Measurements from ENCODE around the gene HSD3B1. TPM values are rescaled to one million over a fixed set of nuclear protein-coding genes. Genes with fewer than 3 reads are reported as not detected.

HSD3B1 gene
- total RNA-seq, 2 donors from 2014 or later = not detected

GRCh38 chr1:119467219-119467618 is 39.8 kb upstream of the HSD3B1 start:
- no peak overlapping the region for H3K4me3 ChIP-seq
- TF ChIP-seq POLR2A (IDR thresholded peaks at IDR 0.05) (no peak), CTCF (IDR thresholded peaks at IDR 0.05) (no peak)
- no peaks in the 10 kb centered on the region for H3K4me1 ChIP-seq
- no peaks in the 10 kb centered on the region for H3K36me3 ChIP-seq (replicated peaks in 1 of 2; ENCODE audit: insufficient read depth in 1 of 2, low read depth in 2 of 2)
- no peaks in the 10 kb centered on the region for H3K27me3 ChIP-seq
- ATAC-seq = no peak
- 92 to 100% methylated on average over 1 of the region's 1 CpG for WGBS, 2 donors
- H3K9me3 ChIP-seq = no peaks in the 10 kb centered on the region
- DNase-seq = no peak
- H3K27ac ChIP-seq = no peak overlapping the region
- intact Hi-C loops (cut with DNase I) = no loop called here

GRCh38 chr1:119467857-119468668 is 38.9 kb upstream of the HSD3B1 start:
- Histone ChIP-seq H3K36me3 (replicated peaks in 1 of 2; ENCODE audit: insufficient read depth in 1 of 2, low read depth in 2 of 2) (no peaks in the 10 kb centered on the region), H3K9me3 (no peaks in the 10 kb centered on the region), H3K27me3 (no peaks in the 10 kb centered on the region), H3K27ac (no peak overlapping the region), H3K4me3 (no peak overlapping the region), H3K4me1 (no peaks in the 10 kb centered on the region)
- no peak for TF ChIP-seq POLR2A (IDR thresholded peaks at IDR 0.05)
- TF ChIP-seq CTCF (IDR thresholded peaks at IDR 0.05) = no peak
- WGBS, 2 donors = 19 to 22% methylated on average over 4 of the region's 4 CpGs
- no peak for DNase-seq
- peak; percentile 24 for ATAC-seq
- intact Hi-C loops (cut with DNase I) = no loop called here

- H3K4me1 ChIP-seq = no peaks in the 10 kb centered on the region
- WGBS, 2 donors = 62 to 74% methylated on average over 1 of the region's 1 CpG
- H3K36me3 ChIP-seq (replicated peaks in 1 of 2; ENCODE audit: insufficient read depth in 1 of 2, low read depth in 2 of 2) = no peaks in the 10 kb centered on the region
- intact Hi-C loops (cut with DNase I) = no loop called here
- no peak overlapping the region for H3K4me3 ChIP-seq
- H3K9me3 ChIP-seq = no peaks in the 10 kb centered on the region
- H3K27me3 ChIP-seq = no peaks in the 10 kb centered on the region
- H3K27ac ChIP-seq = no peak overlapping the region
- TF ChIP-seq POLR2A (IDR thresholded peaks at IDR 0.05) (no peak), CTCF (IDR thresholded peaks at IDR 0.05) (no peak)
- no peak for ATAC-seq
- no peak for DNase-seq
Measured at GRCh38 chr1:119469741-119470140, 37.3 kb upstream of the HSD3B1 start.

GRCh38 chr1:119470377-119470776 is 36.6 kb upstream of the HSD3B1 start:
- Histone ChIP-seq H3K27ac (no peak overlapping the region), H3K9me3 (no peaks in the 10 kb centered on the region), H3K27me3 (no peaks in the 10 kb centered on the region), H3K4me1 (no peaks in the 10 kb centered on the region), H3K36me3 (replicated peaks in 1 of 2; ENCODE audit: insufficient read depth in 1 of 2, low read depth in 2 of 2) (no peaks in the 10 kb centered on the region), H3K4me3 (no peak overlapping the region)
- WGBS, 2 donors = 75 to 80% methylated on average over 3 of the region's 3 CpGs
- ATAC-seq (no peak), DNase-seq (no peak)
- intact Hi-C loops (cut with DNase I) = no loop called here
- TF ChIP-seq POLR2A (IDR thresholded peaks at IDR 0.05) (no peak), CTCF (IDR thresholded peaks at IDR 0.05) (no peak)

- ATAC-seq (no peak), DNase-seq (no peak)
- TF ChIP-seq CTCF (IDR thresholded peaks at IDR 0.05) = no peak
- WGBS, 2 donors = 77 to 86% methylated on average over 7 of the region's 7 CpGs
- peaks cover 2% of the 10 kb centered on the region for H3K4me1 ChIP-seq
- no peaks in the 10 kb centered on the region for H3K9me3 ChIP-seq
- H3K27ac ChIP-seq = no peak overlapping the region
- intact Hi-C loops (cut with DNase I) = no loop called here
- no peak overlapping the region for H3K4me3 ChIP-seq
- no peaks in the 10 kb centered on the region for H3K27me3 ChIP-seq
- no peaks in the 10 kb centered on the region for H3K36me3 ChIP-seq (replicated peaks in 1 of 2; ENCODE audit: insufficient read depth in 1 of 2, low read depth in 2 of 2)
Measured at GRCh38 chr1:119470958-119471357, 36.1 kb upstream of the HSD3B1 start.

All from body of pancreas (tissue), 4 donors.